GM23338 (cell line): ENCODE measurements around the gene ANO1. TPM values are rescaled to one million over a fixed set of nuclear protein-coding genes. Genes with fewer than 3 reads are reported as not detected.

Experiments
- ATAC-seq: fragments of 200-7000 bp; cut with Tn5 transposase; 3 replicates; pipeline ENCODE4 v1.9.1; 2020
- DNase-seq: peaks from one replicate; pipeline ENCODE4 v3.0.0-alpha.2; 2015; ENCODE audit warnings: low spot score
- H2AFZ ChIP-seq: fragments of 200-600 bp; sonication (generic); 2 replicates; pipeline ENCODE4 v1.8.0; 2016; ENCODE audit warnings: antibody characterized with exemption, mild to moderate bottlenecking, moderate library complexity
- H3F3A ChIP-seq: fragments of 200-600 bp; sonication (generic); replicated peaks from 2 replicates; pipeline ENCODE4 v1.8.0; 2017; ENCODE audit warnings: antibody characterized with exemption, mixed run types, low read depth
- H3K27ac ChIP-seq: fragments of 200-600 bp; sonication (generic); 2 replicates; pipeline ENCODE4 v1.6.1; 2016; ENCODE audit warnings: low read depth
- H3K27me3 ChIP-seq: fragments of 200-600 bp; sonication (generic); 2 replicates; pipeline ENCODE4 v1.8.0; 2016; ENCODE audit warnings: mild to moderate bottlenecking, mixed run types, moderate library complexity; ENCODE audit not compliant: insufficient read depth
- H3K36me3 ChIP-seq: fragments of 200-600 bp; sonication (generic); 2 replicates; pipeline ENCODE4 v1.8.0; 2016; ENCODE audit warnings: mild to moderate bottlenecking; ENCODE audit not compliant: insufficient read depth
- H3K4me1 ChIP-seq: fragments of 200-600 bp; sonication (generic); 2 replicates; pipeline ENCODE4 v1.8.0; 2016; ENCODE audit warnings: mild to moderate bottlenecking, moderate library complexity; ENCODE audit not compliant: insufficient read depth
- H3K4me2 ChIP-seq: fragments of 200-600 bp; sonication (generic); 2 replicates; pipeline ENCODE4 v1.7.1; 2017; ENCODE audit warnings: mixed run types
- H3K4me3 ChIP-seq: fragments of 200-600 bp; sonication (generic); 2 replicates; pipeline ENCODE4 v1.6.1; 2016; ENCODE audit warnings: mixed run types
- H3K79me2 ChIP-seq: fragments of 200-600 bp; sonication (generic); replicated peaks from 2 replicates; pipeline ENCODE4 v1.8.0; 2017; ENCODE audit warnings: mild to moderate bottlenecking; ENCODE audit not compliant: insufficient read depth
- H3K9me2 ChIP-seq: fragments of 200-600 bp; sonication (generic); 2 replicates; pipeline ENCODE4 v1.8.0; 2017; ENCODE audit not compliant: insufficient read depth
- H4K20me1 ChIP-seq: fragments of 200-600 bp; sonication (generic); replicated peaks from 2 replicates; pipeline ENCODE4 v1.8.0; 2017; ENCODE audit warnings: mild to moderate bottlenecking; ENCODE audit not compliant: insufficient read depth
- H3K27ac Mint-ChIP-seq: 2 replicates; pipeline ENCODE4 v1.8.0; 2020; ENCODE audit warnings: inconsistent platforms, mild to moderate bottlenecking, moderate library complexity, mixed read lengths
- H3K27me3 Mint-ChIP-seq: 3 replicates; pipeline ENCODE4 v1.8.0; 2022; ENCODE audit warnings: low read depth, mild to moderate bottlenecking, moderate library complexity, mixed read lengths, inconsistent platforms; ENCODE audit not compliant: insufficient read depth, poor library complexity
- H3K36me3 Mint-ChIP-seq: 3 replicates; pipeline ENCODE4 v1.8.0; 2021; ENCODE audit warnings: low read depth, mild to moderate bottlenecking, inconsistent platforms, moderate library complexity, mixed read lengths
- H3K4me1 Mint-ChIP-seq: 3 replicates; pipeline ENCODE4 v1.8.0; 2020; ENCODE audit warnings: mild to moderate bottlenecking, inconsistent platforms, mixed read lengths
- H3K4me3 Mint-ChIP-seq: 3 replicates; pipeline ENCODE4 v1.8.0; 2021; ENCODE audit warnings: moderate library complexity, mild to moderate bottlenecking, inconsistent platforms, mixed read lengths
- H3K9me3 Mint-ChIP-seq: 3 replicates; pipeline ENCODE4 v1.8.0; 2020; ENCODE audit warnings: moderate library complexity, mild to moderate bottlenecking, inconsistent platforms, mixed read lengths
- CREB1 ChIP-seq: fragments of 250-450 bp; sonication (Bioruptor Pico); IDR thresholded peaks from 2 replicates; pipeline ENCODE4 v1.5.0; 2020; ENCODE audit warnings: low read depth, mild to moderate bottlenecking, moderate library complexity
- EZH2phosphoT487 ChIP-seq: fragments of 200-600 bp; sonication (generic); IDR thresholded peaks from one replicate; pipeline ENCODE4 v1.8.1; 2018; ENCODE audit warnings: antibody characterized with exemption; ENCODE audit not compliant: unreplicated experiment
- JUNB ChIP-seq: IDR thresholded peaks from one replicate; pipeline ENCODE4 v1.6.1; 2016; ENCODE audit warnings: antibody characterized with exemption; ENCODE audit not compliant: unreplicated experiment
- NANOG ChIP-seq: IDR thresholded peaks from 2 replicates; pipeline ENCODE4 v1.6.1; 2016; ENCODE audit warnings: antibody characterized with exemption, borderline replicate concordance
- POLR2AphosphoS5 ChIP-seq: IDR thresholded peaks from 2 replicates; pipeline ENCODE4 v1.6.1; 2016; ENCODE audit warnings: antibody characterized with exemption, low read depth
- REST ChIP-seq: IDR thresholded peaks from one replicate; pipeline ENCODE4 v1.6.1; 2018; ENCODE audit warnings: antibody characterized with exemption; ENCODE audit not compliant: unreplicated experiment
- STAT1 ChIP-seq: IDR thresholded peaks from one replicate; pipeline ENCODE4 v1.6.1; 2016; ENCODE audit warnings: antibody characterized with exemption; ENCODE audit not compliant: unreplicated experiment
- ZNF114 ChIP-seq: fragments of 250-450 bp; sonication (Bioruptor Pico); IDR thresholded peaks from 2 replicates; pipeline ENCODE4 v1.5.0; 2020; ENCODE audit warnings: mild to moderate bottlenecking, moderate library complexity
- ZNF462 ChIP-seq: fragments of 250-450 bp; sonication (Bioruptor Pico); IDR thresholded peaks from 2 replicates; pipeline ENCODE4 v1.5.0; 2020; ENCODE audit warnings: mild to moderate bottlenecking, moderate library complexity
- polyA plus RNA-seq: library from polyadenylated mRNA; unstranded; fragments of >200 nt; fragmentation: Nextera tagmentation; extraction: Ambion mirVana; gene quantifications from 2 replicates; pipeline ENCODE4 v1.2.1, GENCODE V29; 2016
- total RNA-seq: library from RNA; depleted of rRNA; stranded (reverse); fragments of >200 nt; shearing (Covaris generic); gene quantifications from 2 replicates; pipeline ENCODE4 v1.2.3, GENCODE V29; 2014
- TF ChIP-seq, protein P1 (sequence below), 2 experiments: fragments of 200-600 bp in 1 of 2; sonication (generic) in 1 of 2; conservative IDR thresholded peaks; 2 replicates each; pipeline versions ENCODE4 v1.5.1 to v1.6.1; 2016 to 2017; ENCODE audit warnings: antibody characterized with exemption in 2 of 2, low read depth in 2 of 2, mild to moderate bottlenecking in 2 of 2, moderate library complexity in 1 of 2

The ANO1 gene
- total and polyA plus RNA-seq, 2 experiments from 2014 or later: 1.4 to 3.4 TPM

DNA sequence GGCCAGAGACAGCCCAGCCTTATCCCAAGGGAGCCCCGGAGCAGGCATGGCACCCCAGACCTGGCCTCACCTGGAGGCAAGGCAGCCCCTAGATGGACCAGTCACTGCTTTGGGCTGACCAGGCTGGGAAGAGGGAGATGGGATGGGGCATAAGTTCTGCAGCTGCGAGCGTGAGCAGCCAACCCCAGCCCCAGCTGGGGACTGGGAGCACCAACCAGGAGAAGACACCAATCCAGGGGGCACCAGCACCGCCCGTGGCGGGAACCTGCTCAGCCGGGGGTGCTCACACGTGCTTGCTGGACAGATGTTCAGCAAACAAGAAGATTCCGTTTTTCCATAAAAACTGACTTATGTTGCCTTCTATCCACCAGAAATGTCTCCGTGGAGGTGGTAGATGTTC, 108.8 kb downstream of the ANO1 start (continued):
- no peak for TF ChIP-seq REST
- no peak for TF ChIP-seq ZNF114 (CRISPR knock-in tag)
- no peak for TF ChIP-seq EZH2phosphoT487
- TF ChIP-seq POLR2AphosphoS5: no peak
- no peak for TF ChIP-seq JUNB
- TF ChIP-seq NANOG: no peak
- TF ChIP-seq, protein P1, sequence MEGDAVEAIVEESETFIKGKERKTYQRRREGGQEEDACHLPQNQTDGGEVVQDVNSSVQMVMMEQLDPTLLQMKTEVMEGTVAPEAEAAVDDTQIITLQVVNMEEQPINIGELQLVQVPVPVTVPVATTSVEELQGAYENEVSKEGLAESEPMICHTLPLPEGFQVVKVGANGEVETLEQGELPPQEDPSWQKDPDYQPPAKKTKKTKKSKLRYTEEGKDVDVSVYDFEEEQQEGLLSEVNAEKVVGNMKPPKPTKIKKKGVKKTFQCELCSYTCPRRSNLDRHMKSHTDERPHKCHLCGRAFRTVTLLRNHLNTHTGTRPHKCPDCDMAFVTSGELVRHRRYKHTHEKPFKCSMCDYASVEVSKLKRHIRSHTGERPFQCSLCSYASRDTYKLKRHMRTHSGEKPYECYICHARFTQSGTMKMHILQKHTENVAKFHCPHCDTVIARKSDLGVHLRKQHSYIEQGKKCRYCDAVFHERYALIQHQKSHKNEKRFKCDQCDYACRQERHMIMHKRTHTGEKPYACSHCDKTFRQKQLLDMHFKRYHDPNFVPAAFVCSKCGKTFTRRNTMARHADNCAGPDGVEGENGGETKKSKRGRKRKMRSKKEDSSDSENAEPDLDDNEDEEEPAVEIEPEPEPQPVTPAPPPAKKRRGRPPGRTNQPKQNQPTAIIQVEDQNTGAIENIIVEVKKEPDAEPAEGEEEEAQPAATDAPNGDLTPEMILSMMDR (conservative IDR thresholded peaks at IDR 0.05; ENCODE audit: low read depth in 2 of 2): no peak

- ATAC-seq (no peak), DNase-seq (no peak)
- H3K27ac ChIP-seq: no peak overlapping the region
- TF ChIP-seq STAT1: no peak
- no peak for TF ChIP-seq ZNF462 (CRISPR knock-in tag)
- no peak for TF ChIP-seq POLR2AphosphoS5
- TF ChIP-seq REST: no peak
- TF ChIP-seq CREB1: no peak
- no peak for TF ChIP-seq EZH2phosphoT487
- no peaks in the 10 kb centered on the region for H3K36me3 ChIP-seq
- H3K27me3 ChIP-seq: no peaks in the 10 kb centered on the region
- H3F3A ChIP-seq: 0 out of 2 replicates have a peak, but pooled peaks cover 3% of the 10 kb centered on the region
- H3K79me2 ChIP-seq: no peaks in the 10 kb centered on the region
- Mint-ChIP-seq H3K9me3 (no peaks in the 10 kb centered on the region; the same call in 2 of the 3 replicates), H3K4me3 (no peak overlapping the region), H3K4me1 (peaks cover 3% of the 10 kb centered on the region; the same call in 1 of the 3 replicates), H3K36me3 (no peaks in the 10 kb centered on the region; the same call in 2 of the 3 replicates), H3K27me3 (peaks cover 10% of the 10 kb centered on the region), H3K27ac (no peak overlapping the region)
- no peak overlapping the region for H3K4me3 ChIP-seq
- H3K9me2 ChIP-seq: no peaks in the 10 kb centered on the region
- H3K4me2 ChIP-seq: no peak overlapping the region
- no peaks in the 10 kb centered on the region for H4K20me1 ChIP-seq
- no peak overlapping the region for H2AFZ ChIP-seq
- no peaks in the 10 kb centered on the region for H3K4me1 ChIP-seq
These were observed 109.7 kb downstream of the ANO1 start for GRCh38 chr11:70187771-70188170.
